ENCODE measurements around the gene ZFP90.

Gene ZFP90

GRCh38 chr16:68510775-68511174 lies 28.3 kb upstream of the ZFP90 start:
- Histone ChIP-seq H3K9me3 (no peaks in the 10 kb centered on the region), H3K36me3 (no peaks in the 10 kb centered on the region), H3K27me3 (peaks cover 0 to 46% of the 10 kb centered on the region in 2 donors), H3K27ac (no peak overlapping the region), H3K4me3 (no peak overlapping the region), H3K4me1 (peaks cover 0 to 6% (median 3%) of the 10 kb centered on the region in 4 donors)
- no peak for TF ChIP-seq CTCF (IDR thresholded peaks at IDR 0.05)
- intact Hi-C loops (cut with DNase I; ENCODE audit: low total_unique reads): no loop called here
- no peak for DNase-seq

GRCh38 chr16:68512183-68512582 lies 26.9 kb upstream of the ZFP90 start:
- intact Hi-C loops (cut with DNase I; ENCODE audit: low total_unique reads): no loop called here
- Histone ChIP-seq H3K27me3 (peaks cover 0 to 38% of the 10 kb centered on the region in 2 donors), H3K4me3 (no peak overlapping the region), H3K36me3 (no peaks in the 10 kb centered on the region), H3K4me1 (peaks cover 0 to 6% (median 3%) of the 10 kb centered on the region in 4 donors), H3K27ac (no peak overlapping the region), H3K9me3 (no peaks in the 10 kb centered on the region)
- DNase-seq: no peak
- TF ChIP-seq CTCF (IDR thresholded peaks at IDR 0.05): no peak

- Histone ChIP-seq H3K9me3 (no peaks in the 10 kb centered on the region), H3K4me1 (peaks cover 0 to 6% (median 3%) of the 10 kb centered on the region in 4 donors), H3K27ac (no peak overlapping the region), H3K4me3 (no peak overlapping the region), H3K36me3 (no peaks in the 10 kb centered on the region), H3K27me3 (peaks cover 0 to 34% of the 10 kb centered on the region in 2 donors)
- intact Hi-C loops (cut with DNase I; ENCODE audit: low total_unique reads): no loop called here
- no peak for TF ChIP-seq CTCF (IDR thresholded peaks at IDR 0.05)
- DNase-seq: no peak
Observed at GRCh38 chr16:68512742-68513141, 26.3 kb upstream of the ZFP90 start.

- Histone ChIP-seq H3K9me3 (no peaks in the 10 kb centered on the region), H3K4me1 (peaks cover 0 to 6% (median 3%) of the 10 kb centered on the region in 4 donors), H3K27ac (no peak overlapping the region), H3K36me3 (no peaks in the 10 kb centered on the region), H3K4me3 (no peak overlapping the region), H3K27me3 (peaks cover 0 to 23% of the 10 kb centered on the region in 2 donors)
- no peak for TF ChIP-seq CTCF (IDR thresholded peaks at IDR 0.05)
- intact Hi-C loops (cut with DNase I; ENCODE audit: low total_unique reads): no loop called here
- no peak for DNase-seq
Observed at GRCh38 chr16:68514511-68514910, 24.6 kb upstream of the ZFP90 start.

- no peak for DNase-seq
- Histone ChIP-seq H3K9me3 (no peaks in the 10 kb centered on the region), H3K27me3 (no peaks in the 10 kb centered on the region), H3K4me3 (no peak overlapping the region), H3K27ac (no peak overlapping the region), H3K36me3 (no peaks in the 10 kb centered on the region), H3K4me1 (peaks cover 0 to 8% (median 2%) of the 10 kb centered on the region in 4 donors)
- intact Hi-C loops (cut with DNase I; ENCODE audit: low total_unique reads): no loop called here
- TF ChIP-seq CTCF (IDR thresholded peaks at IDR 0.05): no peak
Observed at GRCh38 chr16:68517606-68518166, 21.4 kb upstream of the ZFP90 start.
